ENCODE measurements around the gene TNPO2. TPM values are rescaled to one million over a fixed set of nuclear protein-coding genes. Genes with fewer than 3 reads are reported as not detected.
A peak's percentile ranks its signal among the peaks of the same experiment; 100 is the strongest.
"Not testable (repeated sequence)": the region's sequence is repeated elsewhere in the genome, so short reads cannot be mapped to it uniquely, and the experiment has no call there.

The TNPO2 gene
- total and polyA plus RNA-seq, 2 experiments from 2014 or later = 37.1 to 83.0 TPM

- H3K27ac Mint-ChIP-seq; H3K9me3 Mint-ChIP-seq; H3K4me3 ChIP-seq; H3K36me3 ChIP-seq (ENCODE audit: insufficient read depth); DNase-seq (ENCODE audit: low spot score); H3K27me3 ChIP-seq (ENCODE audit: insufficient read depth); H4K20me1 ChIP-seq (replicated peaks; ENCODE audit: insufficient read depth); H3K4me2 ChIP-seq; H2AFZ ChIP-seq; H3K9me2 ChIP-seq (ENCODE audit: insufficient read depth); H3K4me1 ChIP-seq (ENCODE audit: insufficient read depth); ATAC-seq; H3K4me3 Mint-ChIP-seq: not testable (repeated sequence)
- Mint-ChIP-seq H3K27me3 (ENCODE audit: insufficient read depth, low read depth, poor library complexity) (peaks cover 23% of the 10 kb centered on the region), H3K4me1 (peaks cover 12% of the 10 kb centered on the region), H3K36me3 (ENCODE audit: low read depth) (peaks cover 38% of the 10 kb centered on the region)
- Histone ChIP-seq H3F3A (replicated peaks; ENCODE audit: low read depth) (peaks cover 23% of the 10 kb centered on the region), H3K79me2 (replicated peaks; ENCODE audit: insufficient read depth) (peaks cover 34% of the 10 kb centered on the region), H3K27ac (ENCODE audit: low read depth) (peak overlapping the region; percentile 26; the same call in 1 of the 2 replicates)
Measured at GRCh38 chr19:12725612-12726011, 1.9 kb upstream of the TNPO2 start.

- H3K27me3 ChIP-seq (ENCODE audit: insufficient read depth) = no peaks in the 10 kb centered on the region
- peaks cover 15% of the 10 kb centered on the region for H3K4me1 Mint-ChIP-seq
- peak; percentile 17 for DNase-seq (ENCODE audit: low spot score)
- H3F3A ChIP-seq (replicated peaks; ENCODE audit: low read depth) = peaks cover 34% of the 10 kb centered on the region
- peaks cover 4% of the 10 kb centered on the region; the same call in 1 of the 2 replicates for H3K36me3 ChIP-seq (ENCODE audit: insufficient read depth)
- H3K27me3 Mint-ChIP-seq (ENCODE audit: insufficient read depth, low read depth, poor library complexity) = peaks cover 27% of the 10 kb centered on the region
- H3K4me2 ChIP-seq = peak overlapping the region; percentile 87
- H3K36me3 Mint-ChIP-seq (ENCODE audit: low read depth) = peaks cover 37% of the 10 kb centered on the region
- peak overlapping the region; percentile 83 for H3K27ac ChIP-seq (ENCODE audit: low read depth)
- H4K20me1 ChIP-seq (replicated peaks; ENCODE audit: insufficient read depth) = peaks cover 13% of the 10 kb centered on the region; the same call in 1 of the 2 replicates
- peaks cover 9% of the 10 kb centered on the region; the same call in 1 of the 2 replicates for H3K4me1 ChIP-seq (ENCODE audit: insufficient read depth)
- no peak for ATAC-seq
- H3K79me2 ChIP-seq (replicated peaks; ENCODE audit: insufficient read depth) = peaks cover 57% of the 10 kb centered on the region
- H3K9me3 Mint-ChIP-seq = no peaks in the 10 kb centered on the region; the same call in 2 of the 3 replicates
- no peak for TF ChIP-seq ZNF462 (CRISPR knock-in tag; IDR thresholded peaks at IDR 0.05)
- no peak for TF ChIP-seq ETS1 (IDR thresholded peaks at IDR 0.05)
- no peak for TF ChIP-seq REST (IDR thresholded peaks at IDR 0.05; ENCODE audit: unreplicated experiment)
- TF ChIP-seq STAT1 (IDR thresholded peaks at IDR 0.05; ENCODE audit: unreplicated experiment) = no peak
- peak overlapping the region; percentile 80 for H3K4me3 ChIP-seq
- no peaks in the 10 kb centered on the region for H3K9me2 ChIP-seq (ENCODE audit: insufficient read depth)
- peak overlapping the region; percentile 95 for H3K27ac Mint-ChIP-seq
- H3K4me3 Mint-ChIP-seq = peak overlapping the region; percentile 91
- H2AFZ ChIP-seq = no peak overlapping the region
Measured at GRCh38 chr19:12723381-12723640, 421 bp downstream of the TNPO2 start.

Data from GM23338 (cell line).